Glutamatergic neuron (in vitro differentiated cells): Measurements from ENCODE around the gene AUTS2. TPM values are rescaled to one million over a fixed set of nuclear protein-coding genes. Genes with fewer than 3 reads are reported as not detected.

ENCODE experiments used
- DNase-seq: peaks from one replicate; pipeline ENCODE4 v3.0.0; 2022
- H3K27ac Mint-ChIP-seq: one replicate; pipeline ENCODE4 v1.8.0; 2020; ENCODE audit warnings: mild to moderate bottlenecking, mixed read lengths, inconsistent platforms; ENCODE audit not compliant: unreplicated experiment
- H3K27me3 Mint-ChIP-seq: one replicate; pipeline ENCODE4 v1.8.0; 2020; ENCODE audit warnings: mild to moderate bottlenecking, moderate library complexity, mixed read lengths, inconsistent platforms; ENCODE audit not compliant: unreplicated experiment
- H3K36me3 Mint-ChIP-seq: one replicate; pipeline ENCODE4 v1.8.0; 2020; ENCODE audit warnings: mild to moderate bottlenecking, mixed read lengths, inconsistent platforms; ENCODE audit not compliant: unreplicated experiment
- H3K4me1 Mint-ChIP-seq: one replicate; pipeline ENCODE4 v1.8.0; 2020; ENCODE audit warnings: mild to moderate bottlenecking, low read depth, mixed read lengths, inconsistent platforms; ENCODE audit not compliant: unreplicated experiment
- H3K4me3 Mint-ChIP-seq: one replicate; pipeline ENCODE4 v1.8.0; 2020; ENCODE audit warnings: mild to moderate bottlenecking, mixed read lengths, inconsistent platforms; ENCODE audit not compliant: unreplicated experiment
- H3K9me3 Mint-ChIP-seq: one replicate; pipeline ENCODE4 v1.8.0; 2020; ENCODE audit warnings: mild to moderate bottlenecking, moderate library complexity, mixed read lengths, inconsistent platforms; ENCODE audit not compliant: unreplicated experiment
- total RNA-seq: library from RNA; stranded (reverse); fragmentation: NEBNext Ultra II Directional; extraction: Animal tissue kit (Norgen Biotek cat#: 25700); gene quantifications from one replicate; pipeline ENCODE4 v1.2.1, GENCODE V29; 2021; ENCODE audit not compliant: unreplicated experiment
- TF ChIP-seq, protein P1 (sequence below): fragments of 200-600 bp; sonication (generic); IDR thresholded peaks from one replicate; pipeline ENCODE4 v1.5.0; 2021; ENCODE audit not compliant: partially characterized antibody, unreplicated experiment

Gene AUTS2
- total RNA-seq, 1 donor from 2014 or later: 300 TPM

DNA sequence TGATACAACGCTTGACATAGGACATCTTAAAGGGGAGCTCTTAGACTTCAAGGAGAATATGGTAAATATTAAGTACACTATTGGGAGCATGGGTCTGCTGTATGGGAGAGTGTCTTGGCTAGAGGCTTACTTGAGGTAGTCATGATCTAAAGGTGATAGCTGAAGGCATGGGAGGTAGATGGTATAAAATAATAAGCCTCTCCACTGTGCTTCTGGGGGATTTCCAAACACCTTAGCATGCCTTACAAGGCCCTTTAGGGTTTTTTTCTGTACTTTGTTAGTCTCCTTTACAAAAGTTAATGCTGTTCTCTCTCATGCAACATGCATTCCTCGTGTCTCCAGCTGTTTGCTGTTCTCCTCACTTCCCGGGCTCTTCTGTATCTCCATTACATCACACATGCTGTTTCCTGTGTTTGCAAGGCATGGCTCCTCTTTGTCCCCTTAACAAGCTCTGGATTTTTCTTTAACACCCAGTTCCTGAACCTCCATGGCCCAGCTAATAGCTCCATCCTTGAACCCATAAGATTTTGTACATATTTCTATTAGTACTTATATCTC is 449.7 kb downstream of the AUTS2 start:
- no peak for DNase-seq
- H3K4me1 Mint-ChIP-seq: peaks cover 5% of the 10 kb centered on the region
- TF ChIP-seq, protein P1, sequence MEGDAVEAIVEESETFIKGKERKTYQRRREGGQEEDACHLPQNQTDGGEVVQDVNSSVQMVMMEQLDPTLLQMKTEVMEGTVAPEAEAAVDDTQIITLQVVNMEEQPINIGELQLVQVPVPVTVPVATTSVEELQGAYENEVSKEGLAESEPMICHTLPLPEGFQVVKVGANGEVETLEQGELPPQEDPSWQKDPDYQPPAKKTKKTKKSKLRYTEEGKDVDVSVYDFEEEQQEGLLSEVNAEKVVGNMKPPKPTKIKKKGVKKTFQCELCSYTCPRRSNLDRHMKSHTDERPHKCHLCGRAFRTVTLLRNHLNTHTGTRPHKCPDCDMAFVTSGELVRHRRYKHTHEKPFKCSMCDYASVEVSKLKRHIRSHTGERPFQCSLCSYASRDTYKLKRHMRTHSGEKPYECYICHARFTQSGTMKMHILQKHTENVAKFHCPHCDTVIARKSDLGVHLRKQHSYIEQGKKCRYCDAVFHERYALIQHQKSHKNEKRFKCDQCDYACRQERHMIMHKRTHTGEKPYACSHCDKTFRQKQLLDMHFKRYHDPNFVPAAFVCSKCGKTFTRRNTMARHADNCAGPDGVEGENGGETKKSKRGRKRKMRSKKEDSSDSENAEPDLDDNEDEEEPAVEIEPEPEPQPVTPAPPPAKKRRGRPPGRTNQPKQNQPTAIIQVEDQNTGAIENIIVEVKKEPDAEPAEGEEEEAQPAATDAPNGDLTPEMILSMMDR: no peak
- no peak overlapping the region for H3K27ac Mint-ChIP-seq
- peaks cover 2% of the 10 kb centered on the region for H3K9me3 Mint-ChIP-seq
- no peak overlapping the region for H3K4me3 Mint-ChIP-seq
- no peaks in the 10 kb centered on the region for H3K27me3 Mint-ChIP-seq
- no peaks in the 10 kb centered on the region for H3K36me3 Mint-ChIP-seq

DNA sequence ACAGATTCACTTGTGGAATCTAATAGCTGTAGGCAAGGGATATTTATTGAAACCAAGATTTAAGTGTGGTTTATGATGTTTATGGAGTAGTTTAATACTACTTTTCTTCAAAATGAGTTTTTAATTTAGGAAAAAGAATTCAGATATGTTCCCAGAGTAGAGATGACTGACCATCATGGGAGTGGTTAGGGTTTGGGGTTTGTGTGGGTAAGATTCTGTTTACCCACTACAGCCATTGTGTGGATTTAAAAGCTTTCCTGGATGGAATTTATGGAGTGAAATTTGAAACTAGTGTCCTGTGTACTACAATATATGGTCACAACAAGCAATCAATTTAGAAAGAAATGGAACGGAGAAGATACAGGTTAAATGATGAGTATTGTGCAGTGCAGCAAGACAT is 453.5 kb downstream of the AUTS2 start:
- no peaks in the 10 kb centered on the region for H3K36me3 Mint-ChIP-seq
- no peak overlapping the region for H3K27ac Mint-ChIP-seq
- H3K4me3 Mint-ChIP-seq: no peak overlapping the region
- H3K9me3 Mint-ChIP-seq: peaks cover 2% of the 10 kb centered on the region
- TF ChIP-seq, protein P1: no peak
- no peak for DNase-seq
- H3K27me3 Mint-ChIP-seq: peaks cover 2% of the 10 kb centered on the region
- peaks cover 5% of the 10 kb centered on the region for H3K4me1 Mint-ChIP-seq

DNA sequence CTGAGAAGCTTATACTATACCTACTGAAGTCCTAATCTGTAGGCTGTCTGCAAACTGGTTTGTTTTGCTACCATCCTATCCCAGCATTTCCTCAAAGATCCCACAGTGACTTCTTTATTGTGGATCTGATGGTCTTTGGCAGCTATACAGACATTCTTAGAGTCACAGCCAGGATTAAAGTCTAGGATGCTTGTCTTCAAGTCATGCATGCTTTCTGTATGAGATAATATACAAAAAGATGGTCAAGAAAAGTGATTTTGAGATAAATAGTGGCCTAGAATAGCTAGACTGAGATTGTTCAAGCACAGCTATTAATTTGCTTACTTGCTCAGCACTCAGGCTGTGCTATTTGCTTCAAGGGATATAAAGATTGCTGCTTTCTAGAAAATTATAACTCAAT is 454.4 kb downstream of the AUTS2 start:
- H3K27me3 Mint-ChIP-seq: peaks cover 2% of the 10 kb centered on the region

DNA sequence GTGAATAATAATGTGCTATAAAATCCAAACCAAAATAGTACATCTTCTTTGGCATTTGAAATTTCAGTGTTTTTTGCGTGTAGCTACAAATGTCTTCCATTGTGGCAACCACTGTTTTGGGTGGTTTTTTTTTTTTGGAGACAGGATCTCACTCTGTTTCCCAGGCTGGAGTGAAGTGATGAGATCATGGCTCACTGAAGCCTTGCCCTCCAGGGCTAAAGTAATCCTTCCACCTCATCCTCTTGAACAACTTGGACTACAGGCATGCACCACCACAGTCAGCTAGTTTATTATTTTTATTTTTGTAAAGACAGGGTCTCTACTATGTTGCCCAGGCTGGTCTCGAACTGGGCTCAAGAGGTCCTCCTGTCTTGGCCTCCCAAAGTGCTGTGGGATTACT is 455.1 kb downstream of the AUTS2 start:
- Mint-ChIP-seq H3K27ac (no peak overlapping the region), H3K9me3 (no peaks in the 10 kb centered on the region), H3K4me1 (peaks cover 5% of the 10 kb centered on the region)

More for the DNA sequence above, 454.4 kb downstream of the AUTS2 start:
- Mint-ChIP-seq H3K4me1 (peaks cover 5% of the 10 kb centered on the region), H3K27ac (no peak overlapping the region), H3K4me3 (no peak overlapping the region), H3K36me3 (no peaks in the 10 kb centered on the region), H3K9me3 (no peaks in the 10 kb centered on the region)
- no peak for DNase-seq
- TF ChIP-seq, protein P1: no peak

DNA sequence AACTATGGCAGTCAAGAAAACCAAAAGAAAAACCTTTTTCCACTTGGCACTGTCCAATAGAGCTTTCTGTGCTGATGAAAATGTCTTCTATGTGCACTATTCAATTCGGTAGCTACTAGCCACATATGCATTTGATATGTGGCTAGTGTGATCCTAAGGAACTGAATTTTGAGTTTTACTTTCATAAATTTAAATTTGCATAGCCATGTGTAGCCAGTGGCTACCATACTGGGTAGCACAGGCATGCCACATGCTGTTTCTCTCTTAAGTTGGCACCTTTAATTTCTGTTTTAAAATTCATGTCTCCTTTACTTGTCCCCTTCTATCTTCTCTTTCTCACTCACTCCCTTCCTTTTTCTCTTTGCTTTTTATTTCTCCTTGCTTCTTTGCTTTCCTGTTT is 455.7 kb downstream of the AUTS2 start:
- no peak overlapping the region for H3K4me3 Mint-ChIP-seq
- H3K36me3 Mint-ChIP-seq: no peaks in the 10 kb centered on the region
- peaks cover 5% of the 10 kb centered on the region for H3K4me1 Mint-ChIP-seq
- H3K9me3 Mint-ChIP-seq: no peaks in the 10 kb centered on the region
- no peak for DNase-seq
- H3K27ac Mint-ChIP-seq: no peak overlapping the region
- H3K27me3 Mint-ChIP-seq: peaks cover 2% of the 10 kb centered on the region
- TF ChIP-seq, protein P1: no peak

More for the DNA sequence above, 455.1 kb downstream of the AUTS2 start:
- H3K36me3 Mint-ChIP-seq: no peaks in the 10 kb centered on the region
- TF ChIP-seq, protein P1: no peak
- peaks cover 2% of the 10 kb centered on the region for H3K27me3 Mint-ChIP-seq
- H3K4me3 Mint-ChIP-seq: no peak overlapping the region
- no peak for DNase-seq
